K562 (cell line): Measurements from ENCODE around the gene SYNM. TPM values are rescaled to one million over a fixed set of nuclear protein-coding genes. Genes with fewer than 3 reads are reported as not detected.

Experiments used
- ATAC-seq: fragments of 200-7000 bp; cut with Tn5 transposase; 3 replicates; pipeline ENCODE4 v1.9.1; 2020; ENCODE audit warnings: moderate library complexity
- BruUV-seq: library from RNA; stranded (reverse); fragments of 400-500 nt; replicated peaks from 2 replicates; lab custom pipeline; 2021; lab: Mats Ljungman, UMichigan
- CTCF ChIA-PET: fragments of 300-600 bp; formaldehyde crosslinking; extraction: SDS; loops from one replicate; lab custom pipeline; 2021; ENCODE audit warnings: low intra/inter-chr PET ratio; lab: Yijun Ruan, JAX
- POLR2A ChIA-PET: fragments of 300-600, 350-650 bp; sonication (Branson Sonifier 250); formaldehyde crosslinking; extraction: SDS; loops from one replicate; lab custom pipeline; 2021; ENCODE audit warnings: antibody characterized with exemption, inconsistent platforms; lab: Yijun Ruan, JAX
- DNase-seq, 4 experiments: peaks; one replicate each; pipeline versions ENCODE4 v3.0.0 to v3.0.0-alpha.2; 2011 to 2018; ENCODE audit warnings: low spot score in 3 of 4, mixed read lengths in 3 of 4; ENCODE audit errors: extremely low read depth in 1 of 4
- FAIRE-seq: peaks from 2 replicates; lab custom pipeline; 2011; peaks lifted over from hg19 to GRCh38; lab: Jason Lieb, UNC
- H2AFZ ChIP-seq: 2 replicates; pipeline ENCODE4 v1.6.0; 2011; ENCODE audit warnings: low read depth, low read length, control low read depth, inconsistent platforms
- H3K27ac ChIP-seq: fragments of 200-600 bp; 3 replicates; pipeline ENCODE4 v1.8.0; 2011; ENCODE audit warnings: low read depth, mild to moderate bottlenecking, control low read depth, inconsistent platforms, low read length, moderate library complexity, mixed read lengths; ENCODE audit errors: extremely low read depth
- H3K27me3 ChIP-seq, 2 experiments: fragments of 300-600 bp in 1 of 2; 2 replicates in 1 of 2; 3 replicates in 1 of 2; pipeline versions ENCODE4 v1.6.0 to v1.8.0; 2011; ENCODE audit warnings: inconsistent platforms in 2 of 2, low read length in 2 of 2, mild to moderate bottlenecking in 1 of 2, mixed read lengths in 1 of 2, moderate library complexity in 1 of 2; ENCODE audit not compliant: control insufficient read depth in 2 of 2, insufficient read depth in 2 of 2
- H3K36me3 ChIP-seq: fragments of 300-600 bp; 3 replicates; pipeline ENCODE4 v1.8.0; 2011; ENCODE audit warnings: mild to moderate bottlenecking, low read length, inconsistent platforms; ENCODE audit not compliant: control insufficient read depth, insufficient read depth
- H3K4me1 ChIP-seq, 2 experiments: fragments of 200-600 bp in 1 of 2; replicated peaks in 1 of 2; 2 replicates in 1 of 2; 3 replicates in 1 of 2; pipeline versions ENCODE4 v1.5.1 to v1.8.0; 2011; ENCODE audit warnings: inconsistent platforms in 2 of 2, low read length in 2 of 2, mild to moderate bottlenecking in 1 of 2, mixed read lengths in 1 of 2, moderate library complexity in 1 of 2; ENCODE audit not compliant: control insufficient read depth in 2 of 2, insufficient read depth in 2 of 2
- H3K4me2 ChIP-seq: 2 replicates; pipeline ENCODE4 v1.6.1; 2011; ENCODE audit warnings: low read length, control low read depth, inconsistent platforms, mixed read lengths; ENCODE audit not compliant: insufficient read depth
- H3K4me3 ChIP-seq: fragments of 200-600 bp; sonication (generic), shearing (Covaris generic); 2 replicates; pipeline ENCODE4 v1.5.1; 2016; ENCODE audit warnings: control low read depth, inconsistent platforms
- H3K79me2 ChIP-seq: fragments of 200-600 bp; 3 replicates; pipeline ENCODE4 v1.8.0; 2011; ENCODE audit warnings: low read length, inconsistent platforms; ENCODE audit not compliant: control insufficient read depth, insufficient read depth
- H3K9ac ChIP-seq, 2 experiments: 2 replicates each; pipeline versions ENCODE4 v1.6.0 to v1.6.1; 2011; ENCODE audit warnings: low read depth in 2 of 2, low read length in 2 of 2, control low read depth in 1 of 2, inconsistent platforms in 1 of 2, mild to moderate bottlenecking in 1 of 2, mixed read lengths in 1 of 2; ENCODE audit not compliant: insufficient read depth in 1 of 2
- H3K9me1 ChIP-seq: one replicate; pipeline ENCODE4 v1.6.0; 2011; ENCODE audit warnings: inconsistent platforms, mild to moderate bottlenecking, low read length, moderate library complexity; ENCODE audit not compliant: control insufficient read depth, insufficient read depth
- H3K9me3 ChIP-seq: replicated peaks from 2 replicates; pipeline ENCODE4 v1.5.1; 2011; ENCODE audit warnings: low read depth, low read length, inconsistent platforms; ENCODE audit not compliant: control insufficient read depth, insufficient read depth
- H4K20me1 ChIP-seq: replicated peaks from 2 replicates; pipeline ENCODE4 v1.6.1; 2011; ENCODE audit warnings: low read length, inconsistent platforms, mixed read lengths; ENCODE audit not compliant: control insufficient read depth, insufficient read depth
- CREB3L1 ChIP-seq: fragments of 450-650 bp; IDR thresholded peaks from 2 replicates; pipeline ENCODE4 v1.6.1; 2014; ENCODE audit warnings: low read depth, mild to moderate bottlenecking, moderate library complexity, borderline replicate concordance
- ETS1 ChIP-seq: conservative IDR thresholded peaks from 2 replicates; pipeline ENCODE4 v1.6.1; 2011; ENCODE audit warnings: low read depth, mild to moderate bottlenecking, low read length; ENCODE audit not compliant: control insufficient read depth
- FOXA3 ChIP-seq, 2 experiments: fragments of 450-650 bp in 1 of 2; sonication (generic) in 1 of 2; formaldehyde crosslinking; IDR thresholded peaks in 1 of 2; conservative IDR thresholded peaks in 1 of 2; 2 replicates each; pipeline versions ENCODE4 v1.4.0 to v1.8.0; 2020 to 2022; ENCODE audit warnings: mild to moderate bottlenecking in 2 of 2, missing genetic modification reagents in 1 of 2
- IRF1 ChIP-seq: sonication (generic); formaldehyde crosslinking; IDR thresholded peaks from 2 replicates; pipeline ENCODE4 v1.8.0; 2022; ENCODE audit warnings: missing genetic modification reagents, mild to moderate bottlenecking, borderline replicate concordance
- NR2C2 ChIP-seq, 2 experiments: fragments of 200-800 bp in 1 of 2; sonication (Bioruptor generic) in 1 of 2; sonication (generic) in 1 of 2; formaldehyde crosslinking in 1 of 2; IDR thresholded peaks; 2 replicates each; pipeline versions ENCODE4 v1.6.1 to v1.8.0; 2016 to 2022; ENCODE audit warnings: mild to moderate bottlenecking in 1 of 2, missing compliant biosample characterization in 1 of 2, missing genetic modification characterization in 1 of 2, missing genetic modification reagents in 1 of 2
- PHF20 ChIP-seq: fragments of 450-650 bp; IDR thresholded peaks from 2 replicates; pipeline ENCODE4 v1.6.1; 2018; ENCODE audit not compliant: partially characterized antibody
- PTRF ChIP-seq: fragments of 450-650 bp; IDR thresholded peaks from 2 replicates; pipeline ENCODE4 v1.6.1; 2016; ENCODE audit warnings: mild to moderate bottlenecking, missing genetic modification characterization, missing compliant biosample characterization
- RFX1 ChIP-seq: fragments of 450-650 bp; IDR thresholded peaks from 2 replicates; pipeline ENCODE4 v1.6.1; 2016; ENCODE audit warnings: mild to moderate bottlenecking, moderate library complexity
- SMC3 ChIP-seq: conservative IDR thresholded peaks from 2 replicates; pipeline ENCODE4 v1.6.1; 2011; ENCODE audit warnings: low read depth, low read length, improper control_type of control experiment; ENCODE audit not compliant: insufficient read depth
- USF2 ChIP-seq: sonication (generic); formaldehyde crosslinking; IDR thresholded peaks from 2 replicates; pipeline ENCODE4 v1.5.0; 2020; ENCODE audit warnings: missing genetic modification reagents
- YBX1 ChIP-seq: fragments of 450-650 bp; IDR thresholded peaks from 2 replicates; pipeline ENCODE4 v1.7.1; 2016; ENCODE audit warnings: mild to moderate bottlenecking
- ZNF124 ChIP-seq: sonication (generic); formaldehyde crosslinking; IDR thresholded peaks from 2 replicates; pipeline ENCODE4 v1.8.1; 2022; ENCODE audit warnings: missing genetic modification reagents
- ZNF274 ChIP-seq: IDR thresholded peaks from 2 replicates; pipeline ENCODE4 v1.6.1; 2011; ENCODE audit warnings: low read depth, mild to moderate bottlenecking, low read length, moderate library complexity, borderline replicate concordance
- ZNF41 ChIP-seq: fragments of 250-450 bp; sonication (Bioruptor Pico); conservative IDR thresholded peaks from 2 replicates; pipeline ENCODE4 v1.4.0; 2020; ENCODE audit warnings: mild to moderate bottlenecking
- ZNF77 ChIP-seq: fragments of 250-450 bp; sonication (Bioruptor Pico); IDR thresholded peaks from 2 replicates; pipeline ENCODE4 v1.5.0; 2020
- ZNF780A ChIP-seq: fragments of 250-450 bp; sonication (Bioruptor Pico); IDR thresholded peaks from 2 replicates; pipeline ENCODE4 v1.5.0; 2021; ENCODE audit warnings: mild to moderate bottlenecking
- WGBS: fragments of 100-300 bp; shearing (Covaris generic); methylation state at CpG from one replicate; pipeline ENCODE4 v1.1.6; 2016; ENCODE audit warnings: low coverage, mixed read lengths; ENCODE audit not compliant: insufficient coverage; ENCODE audit errors: missing lambda C conversion rate; 5-methylcytosine and 5-hydroxymethylcytosine counted together
- in situ Hi-C: fragments of 300-500 bp; cut with MboI; formaldehyde crosslinking; loops from 4 replicates; pipeline ENCODE4 v1.15.0; 2018; ENCODE audit warnings: inconsistent platforms, mixed read lengths
- intact Hi-C: fragments of 100-400 bp; cut with micrococcal nuclease; formaldehyde crosslinking; loops from 2 replicates; pipeline ENCODE4 v1.14.2; 2022
- polyA plus RNA-seq, 8 experiments: library from polyadenylated mRNA; depleted of rRNA in 4 of 8; stranded (reverse) in 5 of 8; unstranded in 3 of 8; fragments of >200 nt; fragmentation: Nextera tagmentation in 2 of 8; fragmentation: Illumina TruSeq in 1 of 8; extraction: Ambion mirVana in 2 of 8; extraction: Trizol in 1 of 8; gene quantifications; 2 replicates each; pipeline versions ENCODE4 v1.2.1 to v1.2.3, GENCODE V29; 2011 to 2014; ENCODE audit warnings: inconsistent platforms in 1 of 8, missing spikeins in 1 of 8
- total RNA-seq, 7 experiments: library from RNA; depleted of rRNA in 6 of 7; stranded (reverse); fragments of >200 nt in 6 of 7; fragmentation: Illumina TruSeq in 2 of 7; extraction: Trizol in 2 of 7; gene quantifications; 2 replicates each; pipeline versions ENCODE4 v1.2.1 to v1.2.3, GENCODE V29; 2011 to 2021; ENCODE audit warnings: low replicate concordance in 1 of 7

SYNM gene
- total and polyA plus RNA-seq, 9 of the 15 experiments (the other 6 are each of a cell fraction or from before 2014, with no cell fraction given): 0.01 to 0.42 (median 0.13) TPM

- Histone ChIP-seq H3K27me3 (peaks cover 19 to 63% of the 10 kb centered on the region in 2 experiments; a peak in 4 of 5 replicates), H3K36me3 (no peaks in the 10 kb centered on the region), H3K4me2 (no peak overlapping the region), H2AFZ (no peak overlapping the region)
- no peak for ATAC-seq
- intact Hi-C loops (no loop called here), in situ Hi-C loops (no loop called here)
- BruUV-seq: no TSS peak
- TF ChIP-seq ZNF274 (no peak), CREB3L1 (no peak), NR2C2 (CRISPR knock-in tag; IDR thresholded peaks at IDR 0.05) (no peak), NR2C2 (tag; IDR thresholded peaks at IDR 0.05) (no peak), IRF1 (CRISPR knock-in tag) (no peak), ZNF124 (CRISPR knock-in tag) (no peak), USF2 (CRISPR knock-in tag) (no peak), YBX1 (no peak), FOXA3 (CRISPR knock-in tag; conservative IDR thresholded peaks at IDR 0.05 in 1 of 2, IDR thresholded peaks at IDR 0.05 in 1 of 2) (no peak), RFX1 (no peak), PHF20 (no peak), PTRF (tag) (no peak), ZNF77 (no peak), SMC3 (no peak), ZNF41 (CRISPR knock-in tag) (no peak), ETS1 (no peak), ZNF780A (CRISPR knock-in tag) (no peak)
- TF ChIP-seq, all 486 proteins: peak for 0
- ChIA-PET POLR2A (interaction anchor here (0.6 kb wide), 1 partner anchor 10 kb away, joined by 3 read pairs; no protein-coding TSS in a partner anchor), CTCF (no interaction called here)
- Histone ChIP-seq H3K79me2 (no peaks in the 10 kb centered on the region), H3K4me3 (no peak overlapping the region), H3K9me1 (no peaks in the 10 kb centered on the region), H4K20me1 (no peaks in the 10 kb centered on the region), H3K27ac (no peak overlapping the region), H3K9me3 (no peaks in the 10 kb centered on the region), H3K9ac (no peak overlapping the region), H3K4me1 (peaks cover 0 to 5% of the 10 kb centered on the region in 2 experiments; a peak in 1 of 5 replicates)
- DNase-seq (no peak), FAIRE-seq (no peak)
- WGBS: 3% methylated on average over 3 of the region's 3 CpGs
Observed at GRCh38 chr15:99095626-99096025, 9.3 kb upstream of the SYNM start.
